ENCODE results near the gene PCDH9. TPM values are rescaled to one million over a fixed set of nuclear protein-coding genes. Genes with fewer than 3 reads are reported as not detected.
A peak's percentile ranks its signal among the peaks of the same experiment; 100 is the strongest.

Gene PCDH9
- total and polyA plus RNA-seq, 2 experiments from 2014 or later, result 0.56 to 0.76 TPM

DNA sequence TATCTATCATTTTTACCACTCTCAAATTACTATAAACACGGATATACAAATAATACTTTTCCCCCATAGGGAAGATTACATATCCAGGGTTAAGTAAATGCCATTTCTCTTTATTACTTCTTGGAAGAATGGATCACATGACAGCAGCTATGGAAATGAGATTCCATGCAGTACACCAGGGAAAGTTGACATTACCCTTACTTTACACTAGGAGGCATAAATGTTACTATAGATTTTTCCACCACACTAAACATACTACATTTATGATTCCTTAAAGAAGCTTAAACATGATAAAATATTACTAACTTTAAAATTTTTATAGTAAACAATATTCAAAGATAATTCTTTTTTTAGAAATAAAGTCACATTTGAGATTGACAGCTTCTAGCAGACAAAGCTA lies 611.4 kb downstream of the PCDH9 start:
- no peak overlapping the region for H3K4me3 ChIP-seq
- peak; percentile 0 for DNase-seq
- H3K27ac ChIP-seq, result no peak overlapping the region
- no peaks in the 10 kb centered on the region for H3K9me3 ChIP-seq (ENCODE audit: low read depth)
- H3K36me3 ChIP-seq (ENCODE audit: low read depth), result no peaks in the 10 kb centered on the region
- no peaks in the 10 kb centered on the region for H4K20me1 ChIP-seq (ENCODE audit: insufficient read depth)
- no peaks in the 10 kb centered on the region for H3K79me2 ChIP-seq (ENCODE audit: insufficient read depth)
- H3K9me2 ChIP-seq (ENCODE audit: insufficient read depth), result no peaks in the 10 kb centered on the region
- no peak for TF ChIP-seq EZH2phosphoT487 (IDR thresholded peaks at IDR 0.05; ENCODE audit: insufficient read depth, low read depth)
- TF ChIP-seq EZH2 (IDR thresholded peaks at IDR 0.05; ENCODE audit: insufficient read depth, poor library complexity, severe bottlenecking), result no peak
- no peak overlapping the region for H3K4me2 ChIP-seq (ENCODE audit: unreplicated experiment)
- in situ Hi-C loops (cut with MboI), result no loop called here
- no peak overlapping the region for H3K9ac ChIP-seq
- no peaks in the 10 kb centered on the region for H3F3A ChIP-seq (ENCODE audit: insufficient read depth)
- 9 to 19% methylated on average over 1 of the region's 1 CpG for WGBS, 2 experiments (ENCODE audit: low coverage in 1 of 2, low lambda C conversion rate in 2 of 2, missing lambda C conversion rate in 2 of 2)
- H3K4me1 ChIP-seq (ENCODE audit: insufficient read depth), result no peaks in the 10 kb centered on the region
- no peak overlapping the region for H2AFZ ChIP-seq
- H3K27me3 ChIP-seq (replicated peaks; ENCODE audit: insufficient read depth), result no peaks in the 10 kb centered on the region

GRCh38 chr13:66617786-66618185 lies 612.4 kb downstream of the PCDH9 start:
- no peak for TF ChIP-seq EZH2 (IDR thresholded peaks at IDR 0.05; ENCODE audit: insufficient read depth, poor library complexity, severe bottlenecking)
- TF ChIP-seq EZH2phosphoT487 (IDR thresholded peaks at IDR 0.05; ENCODE audit: insufficient read depth, low read depth), result no peak
- Histone ChIP-seq H3K4me2 (ENCODE audit: unreplicated experiment) (no peak overlapping the region), H3K27ac (no peak overlapping the region), H3K79me2 (ENCODE audit: insufficient read depth) (no peaks in the 10 kb centered on the region), H3K9me2 (ENCODE audit: insufficient read depth) (no peaks in the 10 kb centered on the region), H2AFZ (no peak overlapping the region), H3K27me3 (replicated peaks; ENCODE audit: insufficient read depth) (no peaks in the 10 kb centered on the region), H3K4me1 (ENCODE audit: insufficient read depth) (no peaks in the 10 kb centered on the region), H3F3A (ENCODE audit: insufficient read depth) (no peaks in the 10 kb centered on the region), H3K4me3 (no peak overlapping the region), H3K9me3 (ENCODE audit: low read depth) (no peaks in the 10 kb centered on the region), H4K20me1 (ENCODE audit: insufficient read depth) (no peaks in the 10 kb centered on the region), H3K36me3 (ENCODE audit: low read depth) (no peaks in the 10 kb centered on the region), H3K9ac (no peak overlapping the region)
- WGBS, 2 experiments (ENCODE audit: low coverage in 1 of 2, low lambda C conversion rate in 2 of 2, missing lambda C conversion rate in 2 of 2), result 42 to 55% methylated on average over 7 of the region's 7 CpGs
- DNase-seq, result no peak
- in situ Hi-C loops (cut with MboI), result no loop called here

- H3K27ac ChIP-seq, result no peak overlapping the region
- in situ Hi-C loops (cut with MboI), result no loop called here
- H3K27me3 ChIP-seq (replicated peaks; ENCODE audit: insufficient read depth), result no peaks in the 10 kb centered on the region
- H3K9me3 ChIP-seq (ENCODE audit: low read depth), result no peaks in the 10 kb centered on the region
- no peaks in the 10 kb centered on the region for H3K36me3 ChIP-seq (ENCODE audit: low read depth)
- H2AFZ ChIP-seq, result no peak overlapping the region
- no peaks in the 10 kb centered on the region for H3K9me2 ChIP-seq (ENCODE audit: insufficient read depth)
- no peaks in the 10 kb centered on the region for H4K20me1 ChIP-seq (ENCODE audit: insufficient read depth)
- 21 to 30% methylated on average over 6 of the region's 6 CpGs for WGBS, 2 experiments (ENCODE audit: low coverage in 1 of 2, low lambda C conversion rate in 2 of 2, missing lambda C conversion rate in 2 of 2)
- no peaks in the 10 kb centered on the region for H3F3A ChIP-seq (ENCODE audit: insufficient read depth)
- H3K4me1 ChIP-seq (ENCODE audit: insufficient read depth), result no peaks in the 10 kb centered on the region
- no peaks in the 10 kb centered on the region for H3K79me2 ChIP-seq (ENCODE audit: insufficient read depth)
- no peak overlapping the region for H3K9ac ChIP-seq
- TF ChIP-seq EZH2phosphoT487 (IDR thresholded peaks at IDR 0.05; ENCODE audit: insufficient read depth, low read depth) (no peak), EZH2 (IDR thresholded peaks at IDR 0.05; ENCODE audit: insufficient read depth, poor library complexity, severe bottlenecking) (no peak)
- no peak overlapping the region for H3K4me2 ChIP-seq (ENCODE audit: unreplicated experiment)
- no peak overlapping the region for H3K4me3 ChIP-seq
- DNase-seq, result no peak
These were observed 617.2 kb downstream of the PCDH9 start for GRCh38 chr13:66612983-66613382.

GRCh38 chr13:66586489-66586888 lies 643.6 kb downstream of the PCDH9 start:
- Histone ChIP-seq H4K20me1 (ENCODE audit: insufficient read depth) (no peaks in the 10 kb centered on the region), H3K27ac (no peak overlapping the region), H3K4me2 (ENCODE audit: unreplicated experiment) (no peak overlapping the region), H3F3A (ENCODE audit: insufficient read depth) (no peaks in the 10 kb centered on the region), H2AFZ (no peak overlapping the region), H3K9me3 (ENCODE audit: low read depth) (no peaks in the 10 kb centered on the region), H3K36me3 (ENCODE audit: low read depth) (no peaks in the 10 kb centered on the region), H3K27me3 (replicated peaks; ENCODE audit: insufficient read depth) (no peaks in the 10 kb centered on the region), H3K9me2 (ENCODE audit: insufficient read depth) (no peaks in the 10 kb centered on the region), H3K4me3 (no peak overlapping the region), H3K9ac (no peak overlapping the region), H3K4me1 (ENCODE audit: insufficient read depth) (no peaks in the 10 kb centered on the region), H3K79me2 (ENCODE audit: insufficient read depth) (no peaks in the 10 kb centered on the region)
- in situ Hi-C loops (cut with MboI), result no loop called here
- TF ChIP-seq EZH2phosphoT487 (IDR thresholded peaks at IDR 0.05; ENCODE audit: insufficient read depth, low read depth) (no peak), EZH2 (IDR thresholded peaks at IDR 0.05; ENCODE audit: insufficient read depth, poor library complexity, severe bottlenecking) (no peak)
- WGBS, 2 experiments (ENCODE audit: low coverage in 1 of 2, low lambda C conversion rate in 2 of 2, missing lambda C conversion rate in 2 of 2), result 8 to 11% methylated on average over 3 of the region's 3 CpGs
- no peak for DNase-seq

- no peaks in the 10 kb centered on the region for H3K36me3 ChIP-seq (ENCODE audit: low read depth)
- no peak overlapping the region for H3K4me2 ChIP-seq (ENCODE audit: unreplicated experiment)
- H4K20me1 ChIP-seq (ENCODE audit: insufficient read depth), result no peaks in the 10 kb centered on the region
- no peaks in the 10 kb centered on the region for H3K4me1 ChIP-seq (ENCODE audit: insufficient read depth)
- TF ChIP-seq EZH2phosphoT487 (IDR thresholded peaks at IDR 0.05; ENCODE audit: insufficient read depth, low read depth) (no peak), EZH2 (IDR thresholded peaks at IDR 0.05; ENCODE audit: insufficient read depth, poor library complexity, severe bottlenecking) (no peak)
- in situ Hi-C loops (cut with MboI), result no loop called here
- no peaks in the 10 kb centered on the region for H3K79me2 ChIP-seq (ENCODE audit: insufficient read depth)
- DNase-seq, result no peak
- H3K27me3 ChIP-seq (replicated peaks; ENCODE audit: insufficient read depth), result no peaks in the 10 kb centered on the region
- no peak overlapping the region for H3K4me3 ChIP-seq
- H3K9ac ChIP-seq, result no peak overlapping the region
- WGBS, 2 experiments (ENCODE audit: low coverage in 1 of 2, low lambda C conversion rate in 2 of 2, missing lambda C conversion rate in 2 of 2), result 25 to 59% methylated on average over 1 of the region's 1 CpG
- H2AFZ ChIP-seq, result no peak overlapping the region
- no peaks in the 10 kb centered on the region for H3F3A ChIP-seq (ENCODE audit: insufficient read depth)
- no peaks in the 10 kb centered on the region for H3K9me3 ChIP-seq (ENCODE audit: low read depth)
- H3K27ac ChIP-seq, result no peak overlapping the region
- H3K9me2 ChIP-seq (ENCODE audit: insufficient read depth), result no peaks in the 10 kb centered on the region
These were observed 644.4 kb downstream of the PCDH9 start for GRCh38 chr13:66585669-66586203.
